GM20000 (cell line): ENCODE results near the gene UGT2B10.

Experiments used
- DNase-seq: peaks from one replicate; pipeline ENCODE4 v3.0.0; 2012; ENCODE audit warnings: low spot score
- CTCF ChIP-seq: IDR thresholded peaks from 2 replicates; pipeline ENCODE4 v1.5.1; 2012; ENCODE audit warnings: mild to moderate bottlenecking, control low read depth; ENCODE audit errors: extremely low read depth, missing control alignments

Gene UGT2B10

GRCh38 chr4:68872643-68873502 lies 57.1 kb downstream of the UGT2B10 start:
- no peak for DNase-seq
- TF ChIP-seq CTCF: no peak

- no peak for TF ChIP-seq CTCF
- no peak for DNase-seq
Observed at GRCh38 chr4:68874507-68874906, 58.7 kb downstream of the UGT2B10 start.

GRCh38 chr4:68877555-68877954 lies 61.8 kb downstream of the UGT2B10 start:
- no peak for DNase-seq
- TF ChIP-seq CTCF: no peak

GRCh38 chr4:68878048-68878447 lies 62.3 kb downstream of the UGT2B10 start:
- DNase-seq: no peak
- TF ChIP-seq CTCF: no peak
